NB4 (cell line): ENCODE data around the gene RNF214.

Experiments
- CTCF ChIP-seq: IDR thresholded peaks from one replicate; pipeline ENCODE4 v1.5.1; 2012; ENCODE audit warnings: low read depth, low read length
- MAX ChIP-seq: IDR thresholded peaks from 2 replicates; pipeline ENCODE4 v1.6.1; 2011; ENCODE audit warnings: low read depth, low read length
- POLR2A ChIP-seq: IDR thresholded peaks from 2 replicates; pipeline ENCODE4 v1.6.1; 2011; ENCODE audit warnings: mild to moderate bottlenecking; ENCODE audit not compliant: insufficient read length; ENCODE audit errors: extremely low read depth

- no peak for TF ChIP-seq CTCF
- TF ChIP-seq POLR2A = no peak
- no peak for TF ChIP-seq MAX
Measured at GRCh38 chr11:117229411-117229810, 3.1 kb upstream of the RNF214 start.
